A549 treated with CORT108297 at 1 μM for 4 hours (cell line): Measurements from ENCODE around the gene GMIP. TPM values are rescaled to one million over a fixed set of nuclear protein-coding genes. Genes with fewer than 3 reads are reported as not detected.

Experiments used
- total RNA-seq: library from RNA; stranded (reverse); fragments of 200-300 nt; extraction: Qiagen RNA extraction; gene quantifications from 5 replicates; pipeline ENCODE4 v1.2.3, GENCODE V29; 2022

The GMIP gene
- total RNA-seq = 4.0 to 5.7 TPM (median 4.9 TPM) in 5 replicates

GRCh38 chr19:19643158-19644053 is at the start of gene GMIP:
TSS of gene GMIP (minus strand) at chr19:19643657. CDS start at chr19:19643529, 128 bp downstream.

GRCh38 chr19:19668230-19669012 is 25.0 kb upstream of the GMIP start, which contains the start of gene ZNF101:
TSS of gene ZNF101 (plus strand) at chr19:19668839. CDS start at chr19:19668964, 125 bp downstream.

GRCh38 chr19:19663256-19664120 is 20.0 kb upstream of the GMIP start, which contains the start of gene ATP13A1:
TSS of gene ATP13A1 (minus strand) at chr19:19663676. CDS start at chr19:19663666, 10 bp downstream.

GRCh38 chr19:19627621-19628500 is 15.6 kb downstream of the GMIP start, which contains the start of gene LPAR2:
TSS of gene LPAR2 (minus strand) at chr19:19628220. CDS start at chr19:19627275, 945 bp downstream.

GRCh38 chr19:19618219-19619051 is 25.0 kb downstream of the GMIP start, which contains the start of gene PBX4:
TSS of gene PBX4 (minus strand) at chr19:19618687. CDS start at chr19:19618629, 58 bp downstream.

Other genes with a start within 250 kb of the GMIP start
- 34.9 to 51.0 TPM (median 46.1 TPM) in 5 replicates for gene GATAD2A, start 238.0 kb downstream of the GMIP start, total RNA-seq
- gene TSSK6, start 128.1 kb downstream of the GMIP start, total RNA-seq = 0.85 to 2.1 TPM (median 1.7 TPM) in 5 replicates
- gene NDUFA13, start 127.4 kb downstream of the GMIP start, total RNA-seq = 150 to 186 TPM (median 159 TPM) in 5 replicates
- gene YJEFN3, start 114.7 kb downstream of the GMIP start, total RNA-seq = 2.1 to 4.8 TPM (median 4.4 TPM) in 5 replicates
- 0.13 to 0.45 TPM (median 0.22 TPM) in 5 replicates for gene CILP2, start 105.4 kb downstream of the GMIP start, total RNA-seq
- gene PBX4, start 25.0 kb downstream of the GMIP start, total RNA-seq = 0.91 to 2.2 TPM (median 1.6 TPM) in 5 replicates
- gene LPAR2, start 15.4 kb downstream of the GMIP start, total RNA-seq = 3.1 to 4.3 TPM (median 4.2 TPM) in 5 replicates
- 22.9 to 36.5 TPM (median 34.2 TPM) in 5 replicates for gene ATP13A1, start 20.0 kb upstream of the GMIP start, total RNA-seq
- 3.0 to 5.5 TPM (median 4.2 TPM) in 5 replicates for gene ZNF101, start 25.2 kb upstream of the GMIP start, total RNA-seq
- gene ZNF14, start 89.5 kb upstream of the GMIP start, total RNA-seq = 1.5 to 2.1 TPM (median 1.9 TPM) in 5 replicates
- gene ZNF506, start 178.1 kb upstream of the GMIP start, total RNA-seq = 0.07 to 0.22 TPM (median 0.13 TPM) in 5 replicates
- not detected in 5 replicates for gene ZNF253, start 222.2 kb upstream of the GMIP start, total RNA-seq